Stomach smooth muscle (tissue), 2 donors: ENCODE results near the gene ZNF628.

Experiments used
- H3K27ac ChIP-seq: one replicate; pipeline ENCODE4 v1.7.0; 2013; ENCODE audit warnings: mild to moderate bottlenecking, low read length, inconsistent platforms
- H3K27me3 ChIP-seq, 2 donors: one replicate each; pipeline ENCODE4 v1.7.0; 2013; ENCODE audit warnings: low read length in 2 of 2; ENCODE audit not compliant: insufficient read depth in 2 of 2, control insufficient read depth in 1 of 2
- H3K36me3 ChIP-seq, 2 donors: one replicate each; pipeline ENCODE4 v1.7.0; 2013; ENCODE audit warnings: low read length in 2 of 2; ENCODE audit not compliant: control insufficient read depth in 2 of 2, insufficient read depth in 2 of 2
- H3K4me1 ChIP-seq: one replicate; pipeline ENCODE4 v1.7.0; 2013; ENCODE audit warnings: low read length; ENCODE audit not compliant: control insufficient read depth, insufficient read depth
- H3K4me3 ChIP-seq, 2 donors: one replicate each; pipeline ENCODE4 v1.7.0; 2013; ENCODE audit warnings: low read length in 2 of 2
- H3K9ac ChIP-seq, 2 donors: one replicate each; pipeline ENCODE4 v1.7.0; 2013; ENCODE audit warnings: low read length in 2 of 2, mild to moderate bottlenecking in 1 of 2
- H3K9me3 ChIP-seq, 2 donors: one replicate each; pipeline ENCODE4 v1.7.0; 2013; ENCODE audit warnings: low read length in 2 of 2; ENCODE audit not compliant: control insufficient read depth in 2 of 2
- donor health status: healthy.
- donor health status: Pancreatic carcinoma.

ZNF628 gene

DNA sequence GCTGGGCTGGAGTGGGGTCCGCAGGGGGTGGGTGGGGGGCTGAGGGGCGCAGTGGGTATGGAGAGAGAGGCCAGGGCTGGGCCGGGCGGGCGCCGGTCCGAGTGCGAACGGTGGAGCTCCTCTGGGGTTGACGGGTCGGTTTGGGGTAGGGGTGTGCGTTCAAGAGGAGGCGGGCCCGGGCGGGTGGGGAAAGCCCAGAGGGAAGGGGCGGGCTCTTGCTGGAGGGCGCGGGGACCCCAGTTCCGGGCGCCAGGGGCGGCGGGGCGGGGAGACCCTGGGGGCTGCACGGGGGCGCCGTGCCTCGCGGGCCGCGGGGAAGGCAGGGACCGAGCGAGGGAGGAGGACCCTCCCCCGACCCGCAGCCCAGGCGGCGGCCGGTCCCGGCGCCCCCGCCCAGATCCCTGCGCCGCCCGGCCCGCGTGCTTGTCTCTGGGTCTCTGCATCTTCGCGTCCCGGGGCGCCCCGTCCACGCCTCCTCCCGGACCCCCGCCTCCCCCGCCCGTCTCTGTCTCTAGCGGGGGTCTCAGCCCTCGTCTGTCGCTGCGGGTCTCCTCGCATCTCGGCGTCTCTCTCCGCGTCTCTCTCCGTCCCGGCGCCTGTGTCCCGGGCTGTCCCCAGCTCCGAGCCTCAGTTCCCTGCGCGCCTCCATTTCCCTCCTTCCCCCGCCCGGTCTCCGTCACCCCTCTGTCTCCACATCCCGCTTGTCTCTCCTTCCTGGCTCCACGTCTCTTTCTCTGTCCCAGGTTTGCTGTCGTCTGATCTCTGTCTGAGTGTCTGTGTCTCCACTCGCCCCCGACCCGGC is 25.1 kb upstream of the ZNF628 start:
- peak overlapping the region in 1 of 2 donors; percentile 52 for H3K4me3 ChIP-seq
- no peak overlapping the region for H3K27ac ChIP-seq
- H3K27me3 ChIP-seq: peaks cover 25 to 31% of the 10 kb centered on the region in 2 donors
- H3K9ac ChIP-seq: no peak overlapping the region
- H3K36me3 ChIP-seq: no peaks in the 10 kb centered on the region
- H3K9me3 ChIP-seq: no peaks in the 10 kb centered on the region
- peaks cover 15% of the 10 kb centered on the region for H3K4me1 ChIP-seq

DNA sequence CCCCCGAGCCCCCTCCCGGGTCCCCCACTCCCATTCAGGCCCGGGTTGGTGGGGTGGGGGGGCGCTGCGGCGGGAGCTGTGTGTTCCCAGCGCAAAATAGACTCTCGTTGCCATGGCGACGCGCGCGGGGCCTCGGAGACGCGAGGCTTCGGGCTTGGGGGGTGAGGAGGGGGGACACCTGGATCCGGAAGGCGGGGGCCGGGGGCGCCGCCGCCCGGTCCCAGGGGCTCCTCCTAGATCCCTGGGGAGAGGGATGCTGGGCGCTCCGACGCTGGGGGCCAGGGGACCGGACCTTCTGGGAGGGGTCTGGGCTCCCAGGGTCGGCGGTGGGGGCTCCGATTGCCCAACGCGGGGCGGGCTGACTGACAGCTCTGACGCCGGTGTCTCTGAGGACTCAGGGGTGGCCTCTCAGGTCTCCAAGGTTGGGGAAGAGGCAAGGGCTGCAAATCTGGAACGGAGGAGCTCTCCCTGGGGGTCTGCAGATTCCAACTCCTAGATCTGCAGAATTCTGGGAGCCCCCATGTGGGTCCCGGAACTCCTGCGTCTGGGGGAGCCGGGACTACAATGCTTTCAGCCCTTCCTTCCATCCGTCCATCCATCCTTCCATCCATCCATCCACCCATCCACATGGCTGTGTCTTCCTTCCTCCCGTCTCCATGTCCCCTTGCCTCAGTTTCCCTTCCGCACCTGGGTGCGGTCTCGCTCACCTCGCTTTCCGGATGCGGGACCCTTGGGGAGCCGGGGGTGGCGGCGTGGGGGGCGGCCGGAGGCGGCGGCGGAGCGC is 24.3 kb upstream of the ZNF628 start:
- H3K4me3 ChIP-seq: peak overlapping the region in 1 of 2 donors; percentile 3

DNA sequence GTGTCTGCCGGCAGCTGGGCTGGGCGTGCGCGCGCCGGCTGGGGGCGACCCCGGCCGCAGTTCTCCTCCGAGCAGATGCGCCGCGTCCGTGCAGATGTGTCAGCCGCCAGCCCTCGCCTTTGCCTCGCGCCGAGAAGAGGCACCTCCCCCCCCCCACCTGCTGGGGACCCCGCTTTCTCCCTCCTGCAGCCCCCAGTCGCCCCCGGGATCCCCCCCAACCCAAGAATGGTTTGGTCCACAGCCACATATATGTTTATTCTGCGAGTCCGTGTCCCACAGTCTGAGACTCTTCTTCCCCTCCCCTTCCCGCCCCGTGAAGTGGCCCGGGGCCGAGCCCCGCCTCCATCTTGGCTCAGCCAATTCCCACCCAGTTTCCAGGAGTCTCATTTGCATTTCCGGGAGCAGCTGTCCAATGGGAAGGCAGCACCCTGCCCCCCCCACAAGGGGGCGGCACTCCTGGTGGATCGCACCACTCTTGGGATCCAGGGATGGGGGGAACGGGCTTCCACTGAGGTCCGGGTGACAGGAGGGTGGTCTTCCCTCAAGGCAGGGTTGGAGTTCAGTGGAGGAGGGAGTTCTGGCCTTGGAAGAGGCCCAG is 23.6 kb upstream of the ZNF628 start:
- H3K36me3 ChIP-seq: no peaks in the 10 kb centered on the region
- no peak overlapping the region for H3K27ac ChIP-seq
- no peak overlapping the region for H3K9ac ChIP-seq
- H3K4me3 ChIP-seq: no peak overlapping the region
- H3K27me3 ChIP-seq: peaks cover 21 to 27% of the 10 kb centered on the region in 2 donors
- peaks cover 13% of the 10 kb centered on the region for H3K4me1 ChIP-seq
- no peaks in the 10 kb centered on the region for H3K9me3 ChIP-seq

More for the DNA sequence above, 24.3 kb upstream of the ZNF628 start:
- peaks cover 15% of the 10 kb centered on the region for H3K4me1 ChIP-seq
- no peak overlapping the region for H3K9ac ChIP-seq
- H3K36me3 ChIP-seq: no peaks in the 10 kb centered on the region
- no peaks in the 10 kb centered on the region for H3K9me3 ChIP-seq
- H3K27me3 ChIP-seq: peaks cover 25 to 29% of the 10 kb centered on the region in 2 donors
- no peak overlapping the region for H3K27ac ChIP-seq

DNA sequence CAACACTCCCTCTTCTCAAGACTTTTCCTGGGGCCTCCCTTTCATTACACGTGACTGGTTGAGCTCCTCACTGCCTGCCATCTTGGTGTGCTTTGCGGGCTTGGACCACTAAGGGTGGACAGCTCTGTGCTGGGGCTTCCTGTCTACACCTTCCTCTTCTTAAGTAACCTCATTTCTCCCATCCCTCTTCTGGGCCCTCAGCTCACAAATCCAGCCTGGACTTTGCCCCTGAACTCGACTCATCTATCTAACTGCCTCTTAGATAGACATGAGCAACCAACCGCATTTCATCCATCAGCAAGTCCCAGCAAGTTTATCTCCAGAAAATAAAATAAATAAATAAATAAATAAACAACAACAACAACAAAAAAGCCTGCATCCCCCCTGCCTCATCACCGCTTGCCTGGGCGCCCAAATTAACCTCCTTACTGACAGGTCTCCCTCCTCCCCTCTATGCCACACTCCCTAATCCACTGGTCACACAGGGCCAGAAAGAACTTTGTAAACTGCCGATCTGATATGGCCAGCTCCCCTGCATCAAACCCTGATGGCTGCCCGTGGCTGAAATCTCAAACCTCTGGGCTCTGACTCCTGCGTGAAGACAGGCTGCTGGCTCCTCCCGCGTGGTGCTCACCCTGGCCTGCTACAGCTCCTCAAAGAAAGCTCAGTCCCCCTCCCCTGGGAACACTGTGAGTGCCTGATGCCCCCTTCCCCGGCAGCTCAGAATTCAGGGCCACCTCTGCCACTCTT is 22.7 kb upstream of the ZNF628 start:
- H3K9me3 ChIP-seq: no peaks in the 10 kb centered on the region
- no peaks in the 10 kb centered on the region for H3K36me3 ChIP-seq
- H3K27ac ChIP-seq: no peak overlapping the region
- H3K4me1 ChIP-seq: peaks cover 12% of the 10 kb centered on the region
- no peak overlapping the region for H3K4me3 ChIP-seq
- H3K9ac ChIP-seq: no peak overlapping the region
- H3K27me3 ChIP-seq: peaks cover 19 to 27% of the 10 kb centered on the region in 2 donors

DNA sequence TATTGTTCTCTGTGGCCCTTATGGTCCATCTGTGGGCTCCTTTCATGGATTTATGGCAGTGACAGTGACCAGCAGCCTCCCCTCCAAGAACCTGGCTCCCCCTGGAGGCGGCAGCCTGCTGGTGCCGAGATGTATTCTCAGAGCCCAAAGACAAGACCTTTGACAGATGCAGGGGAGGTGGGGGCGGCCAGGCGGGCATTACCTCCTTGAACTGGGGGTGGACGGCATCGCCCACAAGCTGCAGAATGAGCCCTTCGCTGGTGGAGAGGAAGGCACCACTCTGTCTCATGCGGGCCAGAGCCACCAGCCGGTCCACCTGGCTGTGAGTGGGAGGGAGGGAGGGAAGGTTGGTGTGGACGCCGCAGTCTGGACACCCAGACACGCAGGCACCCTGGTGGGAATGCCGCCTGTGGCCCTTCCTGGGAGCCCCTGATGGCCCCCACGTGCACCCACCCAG is 21.6 kb upstream of the ZNF628 start:
- Histone ChIP-seq H3K4me1 (peaks cover 17% of the 10 kb centered on the region), H3K4me3 (no peak overlapping the region), H3K27ac (no peak overlapping the region), H3K9me3 (no peaks in the 10 kb centered on the region), H3K9ac (no peak overlapping the region), H3K27me3 (peaks cover 9 to 17% of the 10 kb centered on the region in 2 donors), H3K36me3 (no peaks in the 10 kb centered on the region)

DNA sequence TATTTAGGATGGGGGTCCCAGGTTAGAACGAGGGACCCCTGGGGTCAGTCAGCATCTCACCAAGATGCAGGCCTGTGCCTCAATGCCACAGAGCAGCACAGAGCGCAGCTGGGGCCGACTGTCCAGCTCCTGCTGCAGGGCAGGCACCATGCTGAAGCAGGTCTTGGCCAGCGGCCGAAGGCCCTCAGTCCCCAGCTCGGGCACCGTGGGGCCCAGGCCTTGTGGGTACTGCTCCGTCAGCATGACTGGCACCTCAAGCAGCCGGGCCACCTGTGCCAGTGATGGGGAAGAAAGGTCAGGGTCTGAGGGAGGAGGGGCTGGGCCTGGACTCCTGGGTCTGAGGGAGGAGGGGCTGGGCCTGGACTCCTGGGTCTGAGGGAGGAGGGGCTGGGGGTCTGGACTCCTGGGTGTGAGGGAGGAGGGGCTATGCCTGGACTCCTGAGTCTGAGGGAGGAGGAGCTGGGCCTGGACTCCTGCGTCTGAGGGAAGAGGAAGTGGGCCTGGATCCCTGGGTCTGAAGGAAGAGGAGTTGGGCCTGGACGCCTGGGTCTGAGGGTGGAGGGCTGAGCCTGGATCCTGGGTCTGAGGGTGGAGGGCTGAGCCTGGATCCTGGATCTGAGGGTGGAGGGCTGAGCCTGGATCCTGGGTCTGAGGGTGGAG is 20.7 kb upstream of the ZNF628 start:
- Histone ChIP-seq H3K27me3 (peaks cover 5 to 16% of the 10 kb centered on the region in 2 donors), H3K9me3 (no peaks in the 10 kb centered on the region), H3K9ac (no peak overlapping the region), H3K36me3 (no peaks in the 10 kb centered on the region), H3K27ac (no peak overlapping the region), H3K4me1 (peaks cover 25% of the 10 kb centered on the region), H3K4me3 (no peak overlapping the region)

DNA sequence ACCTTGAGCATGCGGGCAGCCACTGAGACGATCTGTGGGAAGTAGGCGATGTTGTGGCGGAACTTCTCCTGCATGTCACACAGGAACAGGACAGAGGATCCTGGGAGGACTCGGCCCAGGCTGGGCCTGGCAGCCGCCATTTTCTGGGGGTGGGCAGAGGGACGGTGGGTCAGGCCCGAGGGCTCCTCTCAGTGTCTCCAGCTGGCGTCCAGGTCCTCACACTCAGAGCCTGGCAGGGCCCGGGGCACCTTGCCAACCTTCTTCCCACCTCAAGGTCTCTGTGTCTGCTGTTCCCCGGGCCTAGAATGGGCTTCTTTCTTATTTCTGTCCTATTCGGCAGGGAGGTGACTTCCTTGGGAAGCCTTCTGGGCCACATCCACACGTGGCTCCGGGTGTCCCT is 20.1 kb upstream of the ZNF628 start:
- H3K4me1 ChIP-seq: peaks cover 32% of the 10 kb centered on the region
- peaks cover 5 to 14% of the 10 kb centered on the region in 2 donors for H3K27me3 ChIP-seq
- H3K4me3 ChIP-seq: no peak overlapping the region
- no peak overlapping the region for H3K9ac ChIP-seq
- no peak overlapping the region for H3K27ac ChIP-seq
- H3K9me3 ChIP-seq: no peaks in the 10 kb centered on the region
- H3K36me3 ChIP-seq: no peaks in the 10 kb centered on the region

DNA sequence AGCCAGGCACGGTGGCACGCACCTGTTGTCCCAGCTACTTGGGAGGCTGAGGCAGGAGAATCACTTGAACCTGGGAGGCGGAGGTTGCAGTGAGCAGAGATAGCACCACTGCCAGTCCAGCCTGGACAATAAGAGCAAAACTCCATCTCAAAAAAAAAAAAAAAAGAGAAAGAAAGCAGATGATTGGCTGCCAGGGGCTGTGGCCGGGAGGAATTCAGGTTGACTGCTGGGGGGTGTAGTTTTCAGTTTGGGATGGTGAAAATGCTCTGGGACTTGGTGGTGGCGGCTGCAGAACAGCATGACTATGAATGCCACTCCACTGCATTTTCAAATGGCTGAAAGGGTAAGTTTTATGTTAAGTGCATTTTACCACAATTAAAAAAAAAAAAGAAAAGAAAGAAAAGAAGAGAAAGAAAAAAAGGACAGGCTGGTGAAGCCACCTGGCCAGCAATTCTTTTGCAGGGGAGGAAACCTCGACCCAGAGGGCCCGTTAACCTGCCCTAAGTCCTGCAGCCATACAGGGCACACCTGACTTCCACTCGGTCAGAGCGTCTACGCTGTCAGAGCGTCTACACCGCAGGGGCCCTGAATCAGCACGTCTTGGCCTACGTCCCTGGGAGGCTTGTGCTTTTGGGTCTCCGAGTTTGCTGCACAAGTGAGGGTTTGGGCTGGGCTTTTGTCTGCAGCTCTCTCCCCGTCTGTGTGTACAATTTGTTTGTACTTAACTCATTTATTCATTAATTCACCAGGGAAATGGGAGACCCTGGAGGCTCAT is 18.5 kb upstream of the ZNF628 start:
- no peaks in the 10 kb centered on the region for H3K27me3 ChIP-seq
- no peak overlapping the region for H3K9ac ChIP-seq
- no peaks in the 10 kb centered on the region for H3K36me3 ChIP-seq
- H3K4me1 ChIP-seq: peaks cover 33% of the 10 kb centered on the region
- no peaks in the 10 kb centered on the region for H3K9me3 ChIP-seq
- H3K4me3 ChIP-seq: no peak overlapping the region
- H3K27ac ChIP-seq: no peak overlapping the region

DNA sequence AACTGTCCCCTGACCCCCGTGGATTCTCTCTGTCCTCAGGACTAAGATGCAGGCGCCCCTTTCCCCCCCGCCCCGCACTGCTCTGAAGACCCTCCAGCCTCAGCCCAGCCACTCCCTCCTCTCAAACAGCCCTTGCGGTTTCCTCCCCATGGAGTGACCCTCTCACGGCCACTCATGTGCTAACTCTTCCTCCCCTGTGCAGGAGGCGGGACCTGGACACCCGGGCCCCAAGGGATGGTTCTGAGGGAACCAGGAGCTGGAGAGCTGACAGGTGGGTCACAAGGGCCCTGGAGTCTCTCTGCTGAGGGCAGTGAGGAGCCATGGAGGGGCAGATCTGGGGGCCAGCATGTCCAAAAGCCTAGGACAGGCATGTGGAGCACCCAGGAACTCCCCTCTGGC is 16.9 kb upstream of the ZNF628 start:
- peak overlapping the region; percentile 91 for H3K27ac ChIP-seq

More for the DNA sequence above, 16.9 kb upstream of the ZNF628 start:
- H3K4me1 ChIP-seq: peaks cover 29% of the 10 kb centered on the region
- H3K27me3 ChIP-seq: no peaks in the 10 kb centered on the region
- no peaks in the 10 kb centered on the region for H3K9me3 ChIP-seq
- no peaks in the 10 kb centered on the region for H3K36me3 ChIP-seq
- H3K9ac ChIP-seq: peak overlapping the region in 1 of 2 donors; percentile 47
- H3K4me3 ChIP-seq: peak overlapping the region in 1 of 2 donors; percentile 93
